Heart left ventricle (tissue), 16 donors: Measurements from ENCODE around the gene CHD5. TPM values are rescaled to one million over a fixed set of nuclear protein-coding genes. Genes with fewer than 3 reads are reported as not detected.

Source experiments
- ATAC-seq, 4 donors: fragments of 200-7000 bp; cut with Tn5 transposase; one replicate each; pipeline ENCODE4 v1.9.1; 2020 to 2022; ENCODE audit warnings: moderate library complexity in 4 of 4, mild to moderate bottlenecking in 3 of 4, moderate number of reproducible peaks in 1 of 4
- DNase-seq, 5 donors: peaks; one replicate each; pipeline ENCODE4 v3.0.0-alpha.2; 2020
- H3K27ac ChIP-seq, 12 donors: fragments of 200-600 bp; sonication (generic) in 4 of 12; one replicate each; pipeline versions ENCODE4 v1.5.0 to v1.8.0; 2016 to 2022; ENCODE audit warnings: mild to moderate bottlenecking in 2 of 12
- H3K27me3 ChIP-seq, 9 donors: fragments of 200-600 bp; sonication (generic) in 2 of 9; one replicate each; pipeline versions ENCODE4 v1.5.1 to v1.8.0; 2016 to 2022; ENCODE audit warnings: mild to moderate bottlenecking in 3 of 9
- H3K36me3 ChIP-seq, 9 donors: fragments of 200-600 bp; sonication (generic) in 2 of 9; one replicate each; pipeline versions ENCODE4 v1.5.0 to v1.8.0; 2018 to 2022; ENCODE audit warnings: mild to moderate bottlenecking in 2 of 9
- H3K4me1 ChIP-seq, 12 donors: fragments of 200-600 bp; sonication (generic) in 4 of 12; one replicate each; pipeline versions ENCODE4 v1.5.0 to v1.8.0; 2016 to 2022; ENCODE audit warnings: mild to moderate bottlenecking in 3 of 12
- H3K4me3 ChIP-seq, 12 donors: fragments of 200-600 bp; sonication (generic) in 4 of 12; one replicate each; pipeline versions ENCODE4 v1.5.0 to v1.8.0; 2017 to 2022; ENCODE audit warnings: mild to moderate bottlenecking in 9 of 12, moderate library complexity in 4 of 12
- H3K9me3 ChIP-seq, 12 donors: fragments of 200-600 bp; sonication (generic) in 4 of 12; one replicate each; pipeline versions ENCODE4 v1.5.0 to v1.8.0; 2016 to 2022; ENCODE audit warnings: mild to moderate bottlenecking in 1 of 12
- POLR2A ChIP-seq, 2 donors: fragments of 450-650 bp; IDR thresholded peaks; one replicate each; pipeline ENCODE4 v1.6.1; 2017; ENCODE audit warnings: antibody characterized with exemption in 2 of 2, mild to moderate bottlenecking in 2 of 2, moderate library complexity in 2 of 2
- WGBS, 4 donors: extraction: QIAGEN DNeasy Blood & Tissue Kit in 2 of 4; methylation state at CpG; one replicate each; pipeline versions ENCODE4 v1.1.5 to v1.1.7; 2013 to 2018; 5-methylcytosine and 5-hydroxymethylcytosine counted together
- intact Hi-C, 10 donors: fragments of 100-400 bp; cut with DNase I; formaldehyde crosslinking; loops; one replicate each; pipeline versions ENCODE4 v1.11.1 to v1.14.2; 2022
- polyA plus RNA-seq, 2 donors: library from polyadenylated mRNA; stranded (reverse); fragments of 200-250 nt; gene quantifications; one replicate each; pipeline ENCODE4 v1.2.3, GENCODE V29; 2013
- total RNA-seq, 9 donors: library from RNA; depleted of rRNA in 2 of 9; stranded (reverse); fragments of >200 nt in 2 of 9; fragmentation: NEBNext Ultra II Directional in 3 of 9; extraction: Animal tissue kit (Norgen Biotek cat#: 25700) in 3 of 9; gene quantifications; one replicate each; pipeline versions ENCODE4 v1.1.0 to v1.2.4, GENCODE V29; 2016 to 2023
- TF ChIP-seq, protein P1 (sequence below), 12 donors: fragments of 200-600 bp; sonication (generic) in 4 of 12; IDR thresholded peaks; one replicate each; pipeline versions ENCODE4 v1.5.0 to v1.8.0; 2018 to 2022; ENCODE audit warnings: antibody characterized with exemption in 12 of 12, mild to moderate bottlenecking in 5 of 12
- donor health status: ischemic (EF 13 %, LVEDD 7.1; RV severe dilation, severe dysfunction).
- donor health status: healthy with polysubstance abuse.
- donor health status: DM: no; HTN: yes; CAD: no.
- donor health status: DM: no; HTN: no; CAD: no.
- donor health status: ischemic (EF 25% LVEDD 6.9; RV normal size, moderate dysfunction).
- donor health status: ischemic (EF 25% LVEDD 5.7; RV mildly dilated, moderate dysfunction).
- donor health status: healthy.
- donor health status: DM: yes; HTN: yes; CAD: no.
- donor health status: ischemic (EF 35%, LVEDD 5.7; RV mildly dilated, moderate dysfunction).
- donor health status: nonischemic (EF 11% LVEDD 7.7; RV severe dilation, severe dysfunction).
- donor health status: DM: yes; HTN: yes; CAD: no.
- donor health status: PGD.
- donor health status: ischemic (EF 29% LVEDD 5.4; RV normal size, mild dysfunction).
- donor health status: nonischemic (EF 23%, LVEDD 6.1; RV moderate dilation, normal function).

The CHD5 gene
- total and polyA plus RNA-seq, 11 donors: 0.07 to 1.3 (median 0.22) TPM; not detected in 2

- intact Hi-C loops: loop anchor here in 4 of 10 donors (1.0 to 10.0 kb wide), 3 partner anchors 29 to 151 kb away; partner anchors contain the start of genes HES3 (in 3 of the 4) and ICMT (in 1 of the 4)
- peaks cover 0 to 57% (median 44%) of the 10 kb centered on the region in 12 donors for H3K4me1 ChIP-seq
- no peaks in the 10 kb centered on the region for H3K9me3 ChIP-seq
- TF ChIP-seq, protein P1, sequence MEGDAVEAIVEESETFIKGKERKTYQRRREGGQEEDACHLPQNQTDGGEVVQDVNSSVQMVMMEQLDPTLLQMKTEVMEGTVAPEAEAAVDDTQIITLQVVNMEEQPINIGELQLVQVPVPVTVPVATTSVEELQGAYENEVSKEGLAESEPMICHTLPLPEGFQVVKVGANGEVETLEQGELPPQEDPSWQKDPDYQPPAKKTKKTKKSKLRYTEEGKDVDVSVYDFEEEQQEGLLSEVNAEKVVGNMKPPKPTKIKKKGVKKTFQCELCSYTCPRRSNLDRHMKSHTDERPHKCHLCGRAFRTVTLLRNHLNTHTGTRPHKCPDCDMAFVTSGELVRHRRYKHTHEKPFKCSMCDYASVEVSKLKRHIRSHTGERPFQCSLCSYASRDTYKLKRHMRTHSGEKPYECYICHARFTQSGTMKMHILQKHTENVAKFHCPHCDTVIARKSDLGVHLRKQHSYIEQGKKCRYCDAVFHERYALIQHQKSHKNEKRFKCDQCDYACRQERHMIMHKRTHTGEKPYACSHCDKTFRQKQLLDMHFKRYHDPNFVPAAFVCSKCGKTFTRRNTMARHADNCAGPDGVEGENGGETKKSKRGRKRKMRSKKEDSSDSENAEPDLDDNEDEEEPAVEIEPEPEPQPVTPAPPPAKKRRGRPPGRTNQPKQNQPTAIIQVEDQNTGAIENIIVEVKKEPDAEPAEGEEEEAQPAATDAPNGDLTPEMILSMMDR (IDR thresholded peaks at IDR 0.05): no peak
- peak; percentile 32 to 52 for TF ChIP-seq POLR2A (IDR thresholded peaks at IDR 0.05)
- peaks cover 0 to 34% (median 0%) of the 10 kb centered on the region in 9 donors for H3K27me3 ChIP-seq
- WGBS, 4 donors: 3 to 8% (median 5%) methylated on average over 34 to 66 of the region's 66 CpGs
- H3K27ac ChIP-seq: peak within 1 kb of the TSS; percentile 86 to 99 (median 92)
- H3K4me3 ChIP-seq: peak within 1 kb of the TSS; percentile 47 to 80 (median 68)
- ATAC-seq: peak; percentile 17 to 74 (median 72)
- DNase-seq: peak; percentile 77 to 90 (median 80)
- H3K36me3 ChIP-seq: peaks cover 0 to 13% (median 4%) of the 10 kb centered on the region in 9 donors
Observed at GRCh38 chr1:6205849-6206519, 25.9 kb upstream of the CHD5 start, which contains the start of gene RNF207. TSS of gene RNF207 (plus strand) at chr1:6206119. CDS start at chr1:6206536, 417 bp downstream.

DNA sequence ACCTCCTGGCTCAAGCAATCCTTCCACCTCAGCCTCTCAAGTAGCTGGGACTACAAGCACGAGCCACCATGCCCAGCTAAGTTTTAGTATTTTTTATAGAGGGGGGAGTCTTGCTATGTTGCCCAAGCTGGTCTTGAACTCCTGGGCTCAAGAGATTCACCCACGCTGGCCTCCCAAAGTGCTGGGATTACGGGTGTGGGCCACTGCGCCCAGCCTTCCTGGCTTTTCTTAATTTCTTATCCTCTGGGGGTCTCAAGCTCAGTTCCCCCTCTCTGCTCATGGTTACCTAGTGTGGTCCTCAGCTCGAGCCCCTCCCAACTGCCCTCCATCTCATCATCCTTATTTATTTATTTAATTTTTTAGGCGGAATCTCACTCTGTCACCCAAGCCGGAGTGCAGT, 22.1 kb upstream of the CHD5 start:
- ATAC-seq: no peak
- H3K36me3 ChIP-seq: peaks cover 0 to 4% (median 2%) of the 10 kb centered on the region in 9 donors
- peaks cover 0 to 19% (median 0%) of the 10 kb centered on the region in 9 donors for H3K27me3 ChIP-seq
- H3K4me3 ChIP-seq: no peak overlapping the region
- intact Hi-C loops: loop anchor here in 2 of 10 donors (5.0 to 10.0 kb wide), 2 partner anchors 35 to 147 kb away; partner anchors contain the start of gene ICMT (in 1 of the 2)
- no peak overlapping the region for H3K27ac ChIP-seq
- no peak for DNase-seq
- TF ChIP-seq, protein P1 (IDR thresholded peaks at IDR 0.05): no peak
- no peak for TF ChIP-seq POLR2A (IDR thresholded peaks at IDR 0.05)
- H3K9me3 ChIP-seq: no peaks in the 10 kb centered on the region
- peaks cover 8 to 49% (median 40%) of the 10 kb centered on the region in 12 donors for H3K4me1 ChIP-seq
- WGBS, 4 donors: 88 to 93% (median 90%) methylated on average over 7 of the region's 7 CpGs

- peak overlapping the region in 11 of 12 donors; percentile 29 to 100 (median 89) for H3K4me3 ChIP-seq
- DNase-seq: no peak
- no peaks in the 10 kb centered on the region for H3K9me3 ChIP-seq
- ATAC-seq: no peak
- 63 to 68% (median 65%) methylated on average over 10 of the region's 10 CpGs for WGBS, 4 donors
- intact Hi-C loops: loop anchor here in 2 of 10 donors (5.0 to 10.0 kb wide), 2 partner anchors 37 to 145 kb away; partner anchors contain the start of gene ICMT (in 1 of the 2)
- H3K27me3 ChIP-seq: no peaks in the 10 kb centered on the region
- H3K4me1 ChIP-seq: peaks cover 8 to 37% (median 26%) of the 10 kb centered on the region in 12 donors
- H3K36me3 ChIP-seq: peaks cover 0 to 24% (median 20%) of the 10 kb centered on the region in 9 donors
- TF ChIP-seq, protein P1 (IDR thresholded peaks at IDR 0.05): no peak
- no peak for TF ChIP-seq POLR2A (IDR thresholded peaks at IDR 0.05)
- H3K27ac ChIP-seq: peak overlapping the region; percentile 66 to 93 (median 84)
Observed at GRCh38 chr1:6200188-6200809, 20.2 kb upstream of the CHD5 start.
